HCT116 (cell line): ENCODE data around the gene SHISA8. TPM values are rescaled to one million over a fixed set of nuclear protein-coding genes. Genes with fewer than 3 reads are reported as not detected.

Source experiments
- ATAC-seq: fragments of 200-7000 bp; cut with Tn5 transposase; 2 replicates; pipeline ENCODE4 v1.9.1; 2020; ENCODE audit warnings: mild to moderate bottlenecking, moderate library complexity
- BruUV-seq: library from RNA; stranded (reverse); fragments of 400-500 nt; replicated peaks from 2 replicates; lab custom pipeline; 2021; lab: Mats Ljungman, UMichigan
- CTCF ChIA-PET: fragments of 300-600 bp; sonication (Branson Sonifier 250); formaldehyde crosslinking; loops from one replicate; lab custom pipeline; 2021; ENCODE audit warnings: antibody characterized with exemption; lab: Charles Lee
- POLR2A ChIA-PET: fragments of 300-600, 350-600 bp; sonication (Branson Sonifier 250); formaldehyde crosslinking; loops from one replicate; lab custom pipeline; 2021; ENCODE audit warnings: antibody characterized with exemption; lab: Charles Lee
- RAD21 ChIA-PET, 2 experiments: fragments of 300-600 bp; sonication (Branson Sonifier 250); formaldehyde crosslinking; loops; one replicate each; lab custom pipeline; 2023; ENCODE audit warnings: low total read pairs in 2 of 2; ENCODE audit not compliant: uncharacterized antibody in 2 of 2, unreplicated experiment in 2 of 2, low non-redundant PET in 1 of 2; lab: Charles Lee
- DNase-seq: peaks from one replicate; pipeline ENCODE4 v3.0.0-alpha.2; 2010; ENCODE audit warnings: low read depth, low spot score
- H2AFZ ChIP-seq: fragments of 200-600 bp; shearing (Covaris generic), sonication (generic); 2 replicates; pipeline ENCODE4 v1.6.1; 2017; ENCODE audit warnings: low read depth, mixed run types, mixed read lengths, antibody characterized with exemption, low read length; ENCODE audit not compliant: poor library complexity, severe bottlenecking
- H3K27ac ChIP-seq: 2 replicates; pipeline ENCODE4 v1.5.1; 2012; ENCODE audit warnings: low read depth, low read length
- H3K27me3 ChIP-seq: fragments of 200-600 bp; sonication (generic); 2 replicates; pipeline ENCODE4 v1.6.1; 2016; ENCODE audit warnings: mixed run types, low read length, mixed read lengths; ENCODE audit not compliant: insufficient read depth
- H3K36me3 ChIP-seq, 2 experiments: fragments of 200-500 bp in 1 of 2; fragments of 200-600 bp in 1 of 2; sonication (Bioruptor generic) in 1 of 2; sonication (generic) in 1 of 2; 2 replicates each; pipeline versions ENCODE4 v1.5.1 to v1.6.1; 2014 to 2016; ENCODE audit warnings: low read length in 2 of 2, inconsistent platforms in 1 of 2, mixed read lengths in 1 of 2, mixed run types in 1 of 2; ENCODE audit not compliant: insufficient read depth in 2 of 2, control insufficient read depth in 1 of 2
- H3K4me1 ChIP-seq, 2 experiments: fragments of 200-600 bp in 1 of 2; sonication (generic) in 1 of 2; 2 replicates each; pipeline versions ENCODE4 v1.5.1 to v1.6.1; 2012 to 2017; ENCODE audit warnings: low read length in 2 of 2, inconsistent platforms in 1 of 2, mild to moderate bottlenecking in 1 of 2, mixed read lengths in 1 of 2, mixed run types in 1 of 2, moderate library complexity in 1 of 2; ENCODE audit not compliant: insufficient read depth in 2 of 2, control insufficient read depth in 1 of 2
- H3K4me2 ChIP-seq: fragments of 200-600 bp; sonication (generic); 2 replicates; pipeline ENCODE4 v1.6.1; 2017; ENCODE audit warnings: mixed run types, low read length, mixed read lengths
- H3K4me3 ChIP-seq, 2 experiments: fragments of 200-600 bp in 1 of 2; sonication (generic) in 1 of 2; replicated peaks in 1 of 2; 2 replicates each; pipeline ENCODE4 v1.5.1; 2011 to 2016; ENCODE audit warnings: low read length in 2 of 2, control low read depth in 1 of 2, low read depth in 1 of 2, mild to moderate bottlenecking in 1 of 2, mixed read lengths in 1 of 2, mixed run types in 1 of 2
- H3K79me2 ChIP-seq: fragments of 200-600 bp; sonication (generic); 2 replicates; pipeline ENCODE4 v1.6.1; 2017; ENCODE audit warnings: mild to moderate bottlenecking, mixed run types, low read length, moderate library complexity, mixed read lengths; ENCODE audit not compliant: insufficient read depth
- H3K9ac ChIP-seq: fragments of 200-600 bp; sonication (generic); 2 replicates; pipeline ENCODE4 v1.6.1; 2016; ENCODE audit warnings: low read length, mixed read lengths
- H3K9me2 ChIP-seq: fragments of 200-600 bp; sonication (generic), shearing (Covaris generic); 2 replicates; pipeline ENCODE4 v1.6.1; 2017; ENCODE audit warnings: mixed run types, mild to moderate bottlenecking, moderate library complexity; ENCODE audit not compliant: insufficient read depth
- H3K9me3 ChIP-seq, 2 experiments: fragments of 200-500 bp in 1 of 2; fragments of 200-600 bp in 1 of 2; sonication (Bioruptor generic) in 1 of 2; sonication (generic) in 1 of 2; 2 replicates each; pipeline ENCODE4 v1.6.1; 2014 to 2017; ENCODE audit warnings: low read length in 2 of 2, mixed read lengths in 2 of 2, inconsistent platforms in 1 of 2, low read depth in 1 of 2, mild to moderate bottlenecking in 1 of 2, mixed run types in 1 of 2, moderate library complexity in 1 of 2; ENCODE audit not compliant: control insufficient read depth in 1 of 2, insufficient read depth in 1 of 2
- H4K20me1 ChIP-seq: fragments of 200-600 bp; sonication (generic), shearing (Covaris generic); 2 replicates; pipeline ENCODE4 v1.6.1; 2017; ENCODE audit warnings: mixed run types, mild to moderate bottlenecking, moderate library complexity; ENCODE audit not compliant: insufficient read depth
- CEBPB ChIP-seq: IDR thresholded peaks from 2 replicates; pipeline ENCODE4 v1.6.1; 2012; ENCODE audit warnings: low read depth
- CTCF ChIP-seq, 3 experiments: fragments of 200-600 bp in 1 of 3; sonication (generic) in 1 of 3; IDR thresholded peaks in 2 of 3; conservative IDR thresholded peaks in 1 of 3; 2 replicates each; pipeline ENCODE4 v1.5.1; 2012 to 2017; ENCODE audit warnings: low read depth in 2 of 3, low read length in 2 of 3, antibody characterized with exemption in 1 of 3, borderline replicate concordance in 1 of 3, control low read depth in 1 of 3, mild to moderate bottlenecking in 1 of 3, mixed read lengths in 1 of 3, mixed run types in 1 of 3, moderate library complexity in 1 of 3; ENCODE audit not compliant: insufficient read depth in 1 of 3
- EGR1 ChIP-seq: IDR thresholded peaks from 2 replicates; pipeline ENCODE4 v1.6.1; 2012; ENCODE audit warnings: low read depth
- ELF1 ChIP-seq: IDR thresholded peaks from 2 replicates; pipeline ENCODE4 v1.6.1; 2012; ENCODE audit warnings: low read depth, borderline replicate concordance
- EZH2 ChIP-seq: fragments of 200-600 bp; sonication (generic); IDR thresholded peaks from 2 replicates; pipeline ENCODE4 v1.6.1; 2017; ENCODE audit warnings: antibody characterized with exemption, mixed run types
- FOSL1 ChIP-seq: IDR thresholded peaks from 2 replicates; pipeline ENCODE4 v1.6.1; 2012; ENCODE audit warnings: low read depth
- JUND ChIP-seq: IDR thresholded peaks from 2 replicates; pipeline ENCODE4 v1.6.1; 2012
- POLR2AphosphoS5 ChIP-seq: IDR thresholded peaks from 2 replicates; pipeline ENCODE4 v1.6.1; 2011; ENCODE audit warnings: mild to moderate bottlenecking, low read depth, low read length, moderate library complexity
- RAD21 ChIP-seq: IDR thresholded peaks from 2 replicates; pipeline ENCODE4 v1.6.1; 2012; ENCODE audit warnings: low read depth, mild to moderate bottlenecking
- SIN3A ChIP-seq: IDR thresholded peaks from 2 replicates; pipeline ENCODE4 v1.6.1; 2012; ENCODE audit warnings: low read depth
- SP1 ChIP-seq: IDR thresholded peaks from 2 replicates; pipeline ENCODE4 v1.6.1; 2012; ENCODE audit warnings: low read depth
- SRF ChIP-seq: IDR thresholded peaks from 2 replicates; pipeline ENCODE4 v1.6.1; 2012; ENCODE audit warnings: low read depth
- YY1 ChIP-seq: IDR thresholded peaks from 2 replicates; pipeline ENCODE4 v1.6.1; 2011; ENCODE audit warnings: low read length, low read depth, moderate library complexity, mild to moderate bottlenecking; ENCODE audit not compliant: insufficient replicate concordance; ENCODE audit errors: extremely low read depth
- ZBTB33 ChIP-seq: IDR thresholded peaks from 2 replicates; pipeline ENCODE4 v1.6.1; 2011; ENCODE audit warnings: mild to moderate bottlenecking, low read length, moderate library complexity; ENCODE audit not compliant: insufficient replicate concordance; ENCODE audit errors: extremely low read depth
- ZFX ChIP-seq: fragments of 450-650 bp; IDR thresholded peaks from 2 replicates; pipeline ENCODE4 v1.6.1; 2017
- ZNF274 ChIP-seq: fragments of 200-500 bp; sonication (Bioruptor generic); IDR thresholded peaks from 2 replicates; pipeline ENCODE4 v1.6.1; 2014; ENCODE audit warnings: mild to moderate bottlenecking, low read depth, low read length, inconsistent platforms
- intact Hi-C: fragments of 100-400 bp; cut with micrococcal nuclease; formaldehyde crosslinking; loops from 2 replicates; pipeline ENCODE4 v1.10.0; 2022
- total RNA-seq: library from RNA; stranded (reverse); gene quantifications from one replicate; pipeline ENCODE4 v1.2.1, GENCODE V29; 2021; ENCODE audit not compliant: unreplicated experiment
- TF ChIP-seq, protein P1 (sequence below): IDR thresholded peaks from 2 replicates; pipeline ENCODE4 v1.6.1; 2012
- TF ChIP-seq, protein P2 (sequence below): IDR thresholded peaks from 2 replicates; pipeline ENCODE4 v1.6.1; 2012

SHISA8 gene
- total RNA-seq, 1 experiment from 2014 or later: 13.9 TPM

DNA sequence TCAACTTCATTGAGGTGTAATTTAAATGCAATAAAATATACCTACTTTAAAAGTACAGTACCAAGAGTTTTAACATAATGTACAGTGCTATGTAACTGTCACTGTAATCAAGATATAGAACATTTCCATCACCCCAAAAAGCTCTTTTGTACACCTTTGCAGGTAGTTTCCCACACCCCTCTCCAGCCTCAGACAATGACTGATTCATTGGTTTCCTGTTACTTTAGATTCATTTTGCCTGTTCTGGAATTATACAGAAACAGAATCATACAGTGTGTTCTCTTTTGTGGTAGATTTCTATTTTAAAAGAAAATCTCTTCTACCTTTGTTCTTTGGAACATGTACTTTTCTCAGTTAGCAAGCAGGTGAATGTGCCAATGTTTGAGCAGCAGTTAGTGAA, 38.2 kb downstream of the SHISA8 start:
- Histone ChIP-seq H3K27me3 (no peaks in the 10 kb centered on the region), H3K4me3 (no peak overlapping the region), H3K4me2 (no peak overlapping the region), H3K9ac (no peak overlapping the region), H3K27ac (no peak overlapping the region), H3K36me3 (peaks cover 26 to 51% of the 10 kb centered on the region in 2 experiments), H2AFZ (no peak overlapping the region), H3K9me3 (no peaks in the 10 kb centered on the region)
- CTCF ChIA-PET: no interaction called here
- BruUV-seq: no TSS peak
- DNase-seq: no peak
- intact Hi-C loops: no loop called here
- TF ChIP-seq YY1: no peak
- TF ChIP-seq ZFX: no peak
- TF ChIP-seq ZBTB33: no peak
- no peak for TF ChIP-seq EZH2
- no peak for TF ChIP-seq SRF
- TF ChIP-seq ZNF274: no peak
- TF ChIP-seq JUND: no peak
- no peak for TF ChIP-seq FOSL1
- no peak for TF ChIP-seq POLR2AphosphoS5
- TF ChIP-seq, protein P1, sequence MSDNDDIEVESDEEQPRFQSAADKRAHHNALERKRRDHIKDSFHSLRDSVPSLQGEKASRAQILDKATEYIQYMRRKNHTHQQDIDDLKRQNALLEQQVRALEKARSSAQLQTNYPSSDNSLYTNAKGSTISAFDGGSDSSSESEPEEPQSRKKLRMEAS: no peak
- TF ChIP-seq SP1: no peak
- TF ChIP-seq EGR1: no peak
- no peak for TF ChIP-seq ELF1
- TF ChIP-seq SIN3A: no peak
- no peak for TF ChIP-seq RAD21
- TF ChIP-seq CEBPB: no peak
- TF ChIP-seq, protein P2, sequence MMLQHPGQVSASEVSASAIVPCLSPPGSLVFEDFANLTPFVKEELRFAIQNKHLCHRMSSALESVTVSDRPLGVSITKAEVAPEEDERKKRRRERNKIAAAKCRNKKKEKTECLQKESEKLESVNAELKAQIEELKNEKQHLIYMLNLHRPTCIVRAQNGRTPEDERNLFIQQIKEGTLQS: no peak
- no peak for TF ChIP-seq CTCF (IDR thresholded peaks at IDR 0.05 in 2 of 3, conservative IDR thresholded peaks at IDR 0.05 in 1 of 3; ENCODE audit: borderline replicate concordance in 1 of 3, insufficient read depth in 1 of 3, low read depth in 2 of 3, low read length in 2 of 3)
- TF ChIP-seq, all 23 proteins: peak for 0
- POLR2A ChIA-PET: no interaction called here
- Histone ChIP-seq H4K20me1 (no peaks in the 10 kb centered on the region), H3K79me2 (no peaks in the 10 kb centered on the region), H3K9me2 (no peaks in the 10 kb centered on the region), H3K4me1 (no peaks in the 10 kb centered on the region)
- RAD21 ChIA-PET: no interaction called here
- no peak for ATAC-seq
